ENCODE measurements around the gene LRP11. TPM values are rescaled to one million over a fixed set of nuclear protein-coding genes. Genes with fewer than 3 reads are reported as not detected.
"Not testable (repeated sequence)": the region's sequence is repeated elsewhere in the genome, so short reads cannot be mapped to it uniquely, and the experiment has no call there.

Gene LRP11
- polyA plus RNA-seq, 1 experiment, result 26.3 TPM

GRCh38 chr6:149855040-149855654 lies 9.0 kb downstream of the LRP11 start:
- ChIA-PET CTCF (interaction anchor here (0.6 to 2.3 kb wide), 3 partner anchors 15 to 132 kb away, joined by 3 to 8 read pairs (median 7); no protein-coding TSS in a partner anchor), POLR2A (no interaction called here)
- TF ChIP-seq CTCF (IDR thresholded peaks at IDR 0.05; ENCODE audit: insufficient read depth, low read depth, low read length), result no peak
- DNase-seq (ENCODE audit: low read depth), result no peak
- H3K27me3 ChIP-seq (ENCODE audit: control insufficient read depth, insufficient read depth, low read length), result no peaks in the 10 kb centered on the region
- H3K36me3 ChIP-seq (ENCODE audit: control insufficient read depth, insufficient read depth, low read length), result no peaks in the 10 kb centered on the region
- H3K4me3 ChIP-seq (ENCODE audit: low read depth, low read length), result no peak overlapping the region

GRCh38 chr6:149854532-149854931 lies 9.6 kb downstream of the LRP11 start:
- TF ChIP-seq CTCF (IDR thresholded peaks at IDR 0.05; ENCODE audit: insufficient read depth, low read depth, low read length), result no peak
- no peak overlapping the region for H3K4me3 ChIP-seq (ENCODE audit: low read depth, low read length)
- no peaks in the 10 kb centered on the region for H3K27me3 ChIP-seq (ENCODE audit: control insufficient read depth, insufficient read depth, low read length)
- POLR2A ChIA-PET, result no interaction called here
- no peak for DNase-seq (ENCODE audit: low read depth)
- CTCF ChIA-PET, result interaction anchor here (0.7 to 1.4 kb wide), 2 partner anchors 14 to 71 kb away, joined by 3 to 7 read pairs; no protein-coding TSS in a partner anchor
- no peaks in the 10 kb centered on the region for H3K36me3 ChIP-seq (ENCODE audit: control insufficient read depth, insufficient read depth, low read length)

GRCh38 chr6:149854017-149854416 lies 10.1 kb downstream of the LRP11 start:
- H3K27me3 ChIP-seq (ENCODE audit: control insufficient read depth, insufficient read depth, low read length); H3K4me3 ChIP-seq (ENCODE audit: low read depth, low read length); H3K36me3 ChIP-seq (ENCODE audit: control insufficient read depth, insufficient read depth, low read length); DNase-seq (ENCODE audit: low read depth); POLR2A ChIA-PET: not testable (repeated sequence)
- CTCF ChIA-PET, result interaction anchor here (0.7 to 1.4 kb wide), 2 partner anchors 14 to 71 kb away, joined by 3 to 7 read pairs; no protein-coding TSS in a partner anchor

GRCh38 chr6:149852881-149853280 lies 11.3 kb downstream of the LRP11 start:
- H3K27me3 ChIP-seq (ENCODE audit: control insufficient read depth, insufficient read depth, low read length), result no peaks in the 10 kb centered on the region
- no peak for TF ChIP-seq CTCF (IDR thresholded peaks at IDR 0.05; ENCODE audit: insufficient read depth, low read depth, low read length)
- POLR2A ChIA-PET, result no interaction called here
- no peak overlapping the region for H3K4me3 ChIP-seq (ENCODE audit: low read depth, low read length)
- H3K36me3 ChIP-seq (ENCODE audit: control insufficient read depth, insufficient read depth, low read length), result no peaks in the 10 kb centered on the region
- DNase-seq (ENCODE audit: low read depth), result no peak
- CTCF ChIA-PET, result no interaction called here

GRCh38 chr6:149852180-149852579 lies 12.0 kb downstream of the LRP11 start:
- no peak for DNase-seq (ENCODE audit: low read depth)
- Histone ChIP-seq H3K4me3 (ENCODE audit: low read depth, low read length) (no peak overlapping the region), H3K36me3 (ENCODE audit: control insufficient read depth, insufficient read depth, low read length) (no peaks in the 10 kb centered on the region), H3K27me3 (ENCODE audit: control insufficient read depth, insufficient read depth, low read length) (no peaks in the 10 kb centered on the region)
- TF ChIP-seq CTCF (IDR thresholded peaks at IDR 0.05; ENCODE audit: insufficient read depth, low read depth, low read length), result no peak
- ChIA-PET POLR2A (no interaction called here), CTCF (no interaction called here)
